IMR-90 (cell line): ENCODE measurements around the gene SHOX. TPM values are rescaled to one million over a fixed set of nuclear protein-coding genes. Genes with fewer than 3 reads are reported as not detected.

ENCODE experiments used
- ATAC-seq: fragments of 200-7000 bp; cut with Tn5 transposase; 2 replicates; pipeline ENCODE4 v1.9.1; 2020; ENCODE audit warnings: low read depth, mild to moderate bottlenecking, moderate library complexity
- BruUV-seq: library from RNA; stranded (reverse); fragments of 400-500 nt; replicated peaks from 2 replicates; lab custom pipeline; 2021; lab: Mats Ljungman, UMichigan
- CTCF ChIA-PET: fragments of 300-600 bp; formaldehyde crosslinking; extraction: SDS; loops from one replicate; lab custom pipeline; 2021; ENCODE audit warnings: antibody characterized with exemption; lab: Yijun Ruan, JAX
- POLR2A ChIA-PET: fragments of 300-600 bp; sonication (Branson Sonifier 250); formaldehyde crosslinking; loops from one replicate; lab custom pipeline; 2022; ENCODE audit warnings: antibody characterized with exemption; ENCODE audit not compliant: unreplicated experiment; lab: Charles Lee
- DNase-seq: peaks from one replicate; pipeline ENCODE4 v3.0.0; 2013
- H2AFZ ChIP-seq: replicated peaks from 2 replicates; pipeline ENCODE3; 2013; ENCODE audit warnings: low read length, mild to moderate bottlenecking; ENCODE audit not compliant: poor library complexity
- H2AK5ac ChIP-seq: 2 replicates; pipeline ENCODE4 v1.6.1; 2013; ENCODE audit warnings: low read depth, low read length, inconsistent platforms
- H2AK9ac ChIP-seq: replicated peaks from 2 replicates; pipeline ENCODE3; 2013; ENCODE audit warnings: mild to moderate bottlenecking, low read depth, low read length, moderate library complexity; ENCODE audit not compliant: poor library complexity
- H2BK120ac ChIP-seq: 2 replicates; pipeline ENCODE4 v1.6.1; 2013; ENCODE audit warnings: low read depth, low read length, inconsistent platforms
- H2BK15ac ChIP-seq: 3 replicates; pipeline ENCODE4 v1.6.1; 2013; ENCODE audit warnings: low read depth, low read length, inconsistent platforms
- H2BK20ac ChIP-seq: 2 replicates; pipeline ENCODE4 v1.6.1; 2013; ENCODE audit warnings: low read depth, mild to moderate bottlenecking, inconsistent platforms, low read length, moderate library complexity
- H2BK5ac ChIP-seq: 2 replicates; pipeline ENCODE4 v1.6.1; 2013; ENCODE audit warnings: mild to moderate bottlenecking, low read depth, low read length, inconsistent platforms; ENCODE audit not compliant: poor library complexity, severe bottlenecking
- H3K14ac ChIP-seq: replicated peaks from 2 replicates; pipeline ENCODE4 v1.6.1; 2013; ENCODE audit warnings: low read depth, low read length, inconsistent platforms
- H3K18ac ChIP-seq: 2 replicates; pipeline ENCODE4 v1.6.1; 2013; ENCODE audit warnings: low read depth, low read length, control low read depth
- H3K23ac ChIP-seq: 2 replicates; pipeline ENCODE4 v1.6.1; 2013; ENCODE audit warnings: low read depth, low read length, inconsistent platforms
- H3K27ac ChIP-seq: 2 replicates; pipeline ENCODE4 v1.5.1; 2013; ENCODE audit warnings: mild to moderate bottlenecking, control low read depth, low read length; ENCODE audit not compliant: insufficient read depth
- H3K27me3 ChIP-seq: 2 replicates; pipeline ENCODE4 v1.6.1; 2013; ENCODE audit warnings: low read length; ENCODE audit not compliant: control insufficient read depth, insufficient read depth
- H3K36me3 ChIP-seq: 2 replicates; pipeline ENCODE4 v1.6.1; 2013; ENCODE audit warnings: low read length, mixed read lengths; ENCODE audit not compliant: control insufficient read depth, insufficient read depth
- H3K4ac ChIP-seq: 2 replicates; pipeline ENCODE4 v1.6.1; 2013; ENCODE audit warnings: low read depth, low read length, inconsistent platforms
- H3K4me1 ChIP-seq: 2 replicates; pipeline ENCODE4 v1.6.1; 2013; ENCODE audit warnings: low read length, mixed read lengths; ENCODE audit not compliant: control insufficient read depth, insufficient read depth
- H3K4me2 ChIP-seq: 2 replicates; pipeline ENCODE4 v1.6.1; 2013; ENCODE audit warnings: low read depth, mild to moderate bottlenecking, control low read depth, low read length, moderate library complexity
- H3K4me3 ChIP-seq: 2 replicates; pipeline ENCODE4 v1.5.1; 2013; ENCODE audit warnings: low read depth, mild to moderate bottlenecking, control low read depth, low read length, moderate library complexity; ENCODE audit not compliant: insufficient read depth
- H3K56ac ChIP-seq: 2 replicates; pipeline ENCODE4 v1.6.1; 2013; ENCODE audit warnings: low read length, inconsistent platforms; ENCODE audit not compliant: insufficient read depth; ENCODE audit errors: extremely low read depth
- H3K79me1 ChIP-seq, 2 experiments: 2 replicates each; pipeline ENCODE4 v1.6.1; 2013; ENCODE audit warnings: low read length in 2 of 2, inconsistent platforms in 1 of 2, low read depth in 1 of 2
- H3K9ac ChIP-seq: 2 replicates; pipeline ENCODE4 v1.6.1; 2013; ENCODE audit warnings: low read depth, low read length, control low read depth
- H3K9me1 ChIP-seq: 2 replicates; pipeline ENCODE4 v1.6.1; 2013; ENCODE audit warnings: low read length, inconsistent platforms; ENCODE audit not compliant: insufficient read depth
- H3K9me3 ChIP-seq: 2 replicates; pipeline ENCODE4 v1.6.1; 2013; ENCODE audit warnings: low read length; ENCODE audit not compliant: control insufficient read depth, insufficient read depth
- H4K20me1 ChIP-seq: 2 replicates; pipeline ENCODE4 v1.6.1; 2013; ENCODE audit warnings: low read length, inconsistent platforms; ENCODE audit not compliant: insufficient read depth
- H4K5ac ChIP-seq: 2 replicates; pipeline ENCODE4 v1.6.1; 2013; ENCODE audit warnings: mild to moderate bottlenecking, low read depth, low read length, control low read depth
- H4K8ac ChIP-seq, 2 experiments: 2 replicates each; pipeline ENCODE4 v1.6.1; 2013; ENCODE audit warnings: low read depth in 2 of 2, low read length in 2 of 2, control low read depth in 1 of 2, inconsistent platforms in 1 of 2
- H4K91ac ChIP-seq: 2 replicates; pipeline ENCODE4 v1.6.1; 2013; ENCODE audit warnings: low read depth, low read length, inconsistent platforms; ENCODE audit not compliant: insufficient read depth
- BHLHE40 ChIP-seq: fragments of 150-350 bp; IDR thresholded peaks from 2 replicates; pipeline ENCODE4 v1.6.1; 2016; ENCODE audit warnings: mild to moderate bottlenecking, low read depth, low read length
- CEBPB ChIP-seq: IDR thresholded peaks from 2 replicates; pipeline ENCODE4 v1.6.1; 2012; ENCODE audit warnings: low read depth, low read length, improper control_type of control experiment
- CHD1 ChIP-seq: IDR thresholded peaks from 2 replicates; pipeline ENCODE4 v1.6.1; 2012; ENCODE audit warnings: low read depth, low read length, improper control_type of control experiment
- CTCF ChIP-seq: conservative IDR thresholded peaks from 2 replicates; pipeline ENCODE4 v1.5.1; 2012; ENCODE audit warnings: mild to moderate bottlenecking, low read depth, low read length, improper control_type of control experiment
- FOS ChIP-seq: fragments of 150-350 bp; IDR thresholded peaks from 2 replicates; pipeline ENCODE4 v1.6.1; 2016; ENCODE audit warnings: low read depth, low read length
- MAFK ChIP-seq: IDR thresholded peaks from 2 replicates; pipeline ENCODE4 v1.6.1; 2012; ENCODE audit warnings: low read depth, low read length, improper control_type of control experiment
- MXI1 ChIP-seq: IDR thresholded peaks from 2 replicates; pipeline ENCODE4 v1.6.1; 2012; ENCODE audit warnings: low read depth, mild to moderate bottlenecking, low read length, moderate library complexity, borderline replicate concordance
- NFE2L2 ChIP-seq: fragments of 150-350 bp; IDR thresholded peaks from 2 replicates; pipeline ENCODE4 v1.6.1; 2016; ENCODE audit warnings: low read depth, mild to moderate bottlenecking, low read length
- RAD21 ChIP-seq: IDR thresholded peaks from 2 replicates; pipeline ENCODE4 v1.6.1; 2012; ENCODE audit warnings: low read length, improper control_type of control experiment
- RCOR1 ChIP-seq: IDR thresholded peaks from 2 replicates; pipeline ENCODE4 v1.6.1; 2012; ENCODE audit warnings: mild to moderate bottlenecking, low read length, improper control_type of control experiment; ENCODE audit not compliant: insufficient replicate concordance
- RFX5 ChIP-seq: IDR thresholded peaks from 2 replicates; pipeline ENCODE4 v1.8.0; 2012; ENCODE audit warnings: low read depth, mild to moderate bottlenecking, low read length, moderate library complexity
- SMC3 ChIP-seq: fragments of 150-350 bp; IDR thresholded peaks from 2 replicates; pipeline ENCODE4 v1.6.1; 2016; ENCODE audit warnings: low read depth, mild to moderate bottlenecking, antibody characterized with exemption, low read length, moderate library complexity
- WGBS, 2 experiments: methylation state at CpG; one replicate each; pipeline versions ENCODE4 v1.1.5 to v1.1.7; 2013; ENCODE audit warnings: missing lambda C conversion rate in 2 of 2; ENCODE audit not compliant: insufficient read length in 1 of 2; ENCODE audit errors: extremely low coverage in 2 of 2; 5-methylcytosine and 5-hydroxymethylcytosine counted together
- dilution Hi-C: fragments of 300-500 bp; cut with HindIII; formaldehyde crosslinking; loops from one replicate; pipeline ENCODE4 v1.14.3; 2018; ENCODE audit warnings: low sequenced_read_pairs; ENCODE audit not compliant: unreplicated experiment
- in situ Hi-C: fragments of 300-500 bp; cut with MboI; formaldehyde crosslinking; loops from 3 replicates; pipeline ENCODE4 v1.14.3; 2019; ENCODE audit warnings: low sequenced_read_pairs, inconsistent platforms, mixed read lengths
- intact Hi-C: fragments of 100-400 bp; cut with micrococcal nuclease; formaldehyde crosslinking; loops from 2 replicates; pipeline ENCODE4 v1.10.0; 2022
- polyA plus RNA-seq, 3 experiments: library from polyadenylated mRNA; depleted of rRNA; stranded (reverse); fragments of >200 nt; gene quantifications; 2 replicates each; pipeline ENCODE4 v1.2.3, GENCODE V29; 2012; ENCODE audit warnings: low replicate concordance in 1 of 3
- total RNA-seq: library from RNA; depleted of rRNA; stranded (reverse); fragments of >200 nt; gene quantifications from 2 replicates; pipeline ENCODE4 v1.2.3, GENCODE V29; 2012
- TF ChIP-seq, protein P1 (sequence below): fragments of 150-350 bp; IDR thresholded peaks from 2 replicates; pipeline ENCODE4 v1.6.1; 2017; ENCODE audit warnings: mild to moderate bottlenecking, antibody characterized with exemption, low read length, low read depth

The SHOX gene
- total and polyA plus RNA-seq, 2 of the 4 experiments (the other 2 are of a cell fraction): not detected

GRCh38 chrX:666762-667720 lies 36.5 kb downstream of the SHOX start (continued):
- TF ChIP-seq RAD21: no peak

GRCh38 chrX:670645-671044 lies 40.1 kb downstream of the SHOX start:
- peaks cover 22% of the 10 kb centered on the region for H3K9me3 ChIP-seq
- H4K20me1 ChIP-seq: no peaks in the 10 kb centered on the region
- H3K9me1 ChIP-seq: no peaks in the 10 kb centered on the region
- ChIA-PET CTCF (no interaction called here), POLR2A (no interaction called here)
- H2AK5ac ChIP-seq: no peak overlapping the region
- BruUV-seq: no TSS peak
- no peak overlapping the region for H3K27ac ChIP-seq
- no peak overlapping the region for H3K14ac ChIP-seq
- ATAC-seq (no peak), DNase-seq (no peak)
- H3K27me3 ChIP-seq: no peaks in the 10 kb centered on the region
- no peak overlapping the region for H2BK5ac ChIP-seq
- no peak overlapping the region for H2BK15ac ChIP-seq
- no peak overlapping the region for H4K91ac ChIP-seq
- no peak overlapping the region for H2BK20ac ChIP-seq
- intact Hi-C loops (no loop called here), in situ Hi-C loops (no loop called here), dilution Hi-C loops (no loop called here)
- no peak overlapping the region for H3K18ac ChIP-seq
- H3K79me1 ChIP-seq: no peaks in the 10 kb centered on the region
- H4K8ac ChIP-seq: no peak overlapping the region
- WGBS, 2 experiments: no CpG with 5 or more reads among the region's 13 CpGs
- no peak overlapping the region for H2BK120ac ChIP-seq
- H2AFZ ChIP-seq: no peak overlapping the region
- H3K4ac ChIP-seq: no peak overlapping the region
- H2AK9ac ChIP-seq: no peak overlapping the region
- no peak overlapping the region for H4K5ac ChIP-seq
- no peaks in the 10 kb centered on the region for H3K36me3 ChIP-seq
- no peak overlapping the region for H3K4me2 ChIP-seq
- no peak overlapping the region for H3K9ac ChIP-seq
- no peaks in the 10 kb centered on the region for H3K4me1 ChIP-seq
- H3K23ac ChIP-seq: no peak overlapping the region
- H3K4me3 ChIP-seq: no peak overlapping the region
- H3K56ac ChIP-seq: no peak overlapping the region
- TF ChIP-seq CEBPB: no peak
- TF ChIP-seq MXI1: no peak
- TF ChIP-seq NFE2L2: no peak
- TF ChIP-seq RAD21: no peak
- TF ChIP-seq CHD1: no peak
- TF ChIP-seq RCOR1: no peak
- TF ChIP-seq, protein P1, sequence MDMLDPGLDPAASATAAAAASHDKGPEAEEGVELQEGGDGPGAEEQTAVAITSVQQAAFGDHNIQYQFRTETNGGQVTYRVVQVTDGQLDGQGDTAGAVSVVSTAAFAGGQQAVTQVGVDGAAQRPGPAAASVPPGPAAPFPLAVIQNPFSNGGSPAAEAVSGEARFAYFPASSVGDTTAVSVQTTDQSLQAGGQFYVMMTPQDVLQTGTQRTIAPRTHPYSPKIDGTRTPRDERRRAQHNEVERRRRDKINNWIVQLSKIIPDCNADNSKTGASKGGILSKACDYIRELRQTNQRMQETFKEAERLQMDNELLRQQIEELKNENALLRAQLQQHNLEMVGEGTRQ: no peak
- TF ChIP-seq MAFK: no peak
- no peak for TF ChIP-seq BHLHE40
- TF ChIP-seq RFX5: no peak
- TF ChIP-seq CTCF: no peak
- TF ChIP-seq SMC3: no peak
- no peak for TF ChIP-seq FOS
